ENCODE measurements around the gene ATP2C2. TPM values are rescaled to one million over a fixed set of nuclear protein-coding genes. Genes with fewer than 3 reads are reported as not detected.

ATP2C2 gene
- total RNA-seq, 1 experiment from 2014 or later: 0.67 TPM

- ChIA-PET POLR2A (interaction anchor here (0.5 kb wide), 1 partner anchor 361 kb away, joined by 3 read pairs; no protein-coding TSS in a partner anchor), CTCF (no interaction called here)
- Histone ChIP-seq H3K27me3 (ENCODE audit: control insufficient read depth, insufficient read depth, low read length) (no peaks in the 10 kb centered on the region), H3K4me1 (ENCODE audit: control insufficient read depth, insufficient read depth, low read length) (peaks cover 27% of the 10 kb centered on the region), H3K36me3 (ENCODE audit: control insufficient read depth, insufficient read depth, low read length) (no peaks in the 10 kb centered on the region; the same call in 1 of the 2 replicates), H3K4me3 (ENCODE audit: low read depth in 2 of 2, low read length in 2 of 2) (peak overlapping the region; percentile 63 to 73), H3K9me3 (ENCODE audit: control insufficient read depth, insufficient read depth, low read depth, low read length) (no peaks in the 10 kb centered on the region), H3K27ac (ENCODE audit: low read length) (peak overlapping the region; percentile 75)
- intact Hi-C loops (cut with micrococcal nuclease; ENCODE audit: unreplicated experiment) (no loop called here), in situ Hi-C loops (cut with HindIII; ENCODE audit: low pct_unique_long_range_greater_than_20kb, low sequenced_read_pairs) (no loop called here)
- no peak for TF ChIP-seq TCF7L2 (IDR thresholded peaks at IDR 0.05; ENCODE audit: low read depth, low read length)
- TF ChIP-seq, protein P1, sequence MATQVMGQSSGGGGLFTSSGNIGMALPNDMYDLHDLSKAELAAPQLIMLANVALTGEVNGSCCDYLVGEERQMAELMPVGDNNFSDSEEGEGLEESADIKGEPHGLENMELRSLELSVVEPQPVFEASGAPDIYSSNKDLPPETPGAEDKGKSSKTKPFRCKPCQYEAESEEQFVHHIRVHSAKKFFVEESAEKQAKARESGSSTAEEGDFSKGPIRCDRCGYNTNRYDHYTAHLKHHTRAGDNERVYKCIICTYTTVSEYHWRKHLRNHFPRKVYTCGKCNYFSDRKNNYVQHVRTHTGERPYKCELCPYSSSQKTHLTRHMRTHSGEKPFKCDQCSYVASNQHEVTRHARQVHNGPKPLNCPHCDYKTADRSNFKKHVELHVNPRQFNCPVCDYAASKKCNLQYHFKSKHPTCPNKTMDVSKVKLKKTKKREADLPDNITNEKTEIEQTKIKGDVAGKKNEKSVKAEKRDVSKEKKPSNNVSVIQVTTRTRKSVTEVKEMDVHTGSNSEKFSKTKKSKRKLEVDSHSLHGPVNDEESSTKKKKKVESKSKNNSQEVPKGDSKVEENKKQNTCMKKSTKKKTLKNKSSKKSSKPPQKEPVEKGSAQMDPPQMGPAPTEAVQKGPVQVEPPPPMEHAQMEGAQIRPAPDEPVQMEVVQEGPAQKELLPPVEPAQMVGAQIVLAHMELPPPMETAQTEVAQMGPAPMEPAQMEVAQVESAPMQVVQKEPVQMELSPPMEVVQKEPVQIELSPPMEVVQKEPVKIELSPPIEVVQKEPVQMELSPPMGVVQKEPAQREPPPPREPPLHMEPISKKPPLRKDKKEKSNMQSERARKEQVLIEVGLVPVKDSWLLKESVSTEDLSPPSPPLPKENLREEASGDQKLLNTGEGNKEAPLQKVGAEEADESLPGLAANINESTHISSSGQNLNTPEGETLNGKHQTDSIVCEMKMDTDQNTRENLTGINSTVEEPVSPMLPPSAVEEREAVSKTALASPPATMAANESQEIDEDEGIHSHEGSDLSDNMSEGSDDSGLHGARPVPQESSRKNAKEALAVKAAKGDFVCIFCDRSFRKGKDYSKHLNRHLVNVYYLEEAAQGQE (IDR thresholded peaks at IDR 0.05; ENCODE audit: insufficient read depth in 1 of 2, low read depth in 2 of 2, low read length in 1 of 2): no peak
- TF ChIP-seq SIN3A (IDR thresholded peaks at IDR 0.05; ENCODE audit: borderline replicate concordance, insufficient read depth, low read depth, low read length): no peak
- no peak for TF ChIP-seq POLR2AphosphoS5 (IDR thresholded peaks at IDR 0.05; ENCODE audit: low read depth, low read length)
- TF ChIP-seq CTCF (IDR thresholded peaks at IDR 0.05): no peak
- DNase-seq (ENCODE audit: low read depth, low spot score) (no peak), ATAC-seq (no peak; the same call in 1 of the 2 replicates)
- BruUV-seq (replicated peaks): no TSS peak
Measured at GRCh38 chr16:84503751-84504395, 135.5 kb downstream of the ATP2C2 start.

DNA sequence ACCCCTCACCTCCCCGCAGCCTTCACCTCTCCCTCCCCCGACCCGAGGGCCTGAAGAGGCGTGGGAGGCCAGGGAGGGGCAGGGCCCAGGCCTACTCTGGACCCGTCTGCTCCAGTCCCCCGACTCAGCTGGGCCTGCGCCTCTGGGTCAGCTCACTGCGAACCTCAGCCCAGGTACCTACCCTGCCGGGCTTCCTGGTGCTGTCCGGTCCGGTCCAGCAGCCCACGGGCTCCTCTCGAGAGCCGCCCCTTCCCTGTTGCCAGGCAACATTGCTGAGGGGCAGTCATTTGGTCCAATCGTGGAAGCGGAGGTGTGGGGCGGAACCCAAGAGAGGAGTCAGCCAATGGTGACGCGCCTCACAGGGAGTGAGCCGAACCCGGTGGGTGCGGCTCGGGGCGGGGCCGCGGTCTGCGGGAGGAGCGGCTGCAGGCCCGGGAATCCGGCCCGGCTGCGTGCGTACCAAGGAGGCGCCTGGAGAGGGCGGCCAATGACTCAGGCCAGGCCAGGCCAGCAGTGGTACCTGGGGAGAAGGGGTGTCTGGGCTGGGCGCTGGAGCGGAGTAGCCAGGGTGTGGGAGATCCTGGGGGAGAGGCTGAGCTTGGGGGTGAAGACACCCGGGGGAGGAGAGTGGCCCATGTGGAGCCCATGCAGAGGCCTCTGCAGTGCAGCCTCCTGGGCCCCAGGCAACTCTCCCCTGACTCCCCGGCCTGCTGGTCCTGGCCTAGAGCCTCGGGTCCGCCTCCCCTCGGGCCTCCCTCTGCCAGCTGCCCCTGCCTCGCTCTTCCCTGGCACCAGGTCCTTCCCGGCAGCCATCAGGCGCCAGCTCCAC is 136.3 kb downstream of the ATP2C2 start, which contains the start of gene MEAK7:
MEAK7 (minus strand) TSS at position 240 of the 829 bp plus-strand sequence. CDS start 6,573 bp downstream, outside the sequence.
- Histone ChIP-seq H3K27ac (ENCODE audit: low read length) (peak within 1 kb of the TSS; percentile 75), H3K4me1 (ENCODE audit: control insufficient read depth, insufficient read depth, low read length) (peaks cover 27% of the 10 kb centered on the region), H3K9me3 (ENCODE audit: control insufficient read depth, insufficient read depth, low read depth, low read length) (no peaks in the 10 kb centered on the region), H3K4me3 (ENCODE audit: low read depth in 2 of 2, low read length in 2 of 2) (peak within 1 kb of the TSS; percentile 63 to 73), H3K27me3 (ENCODE audit: control insufficient read depth, insufficient read depth, low read length) (no peaks in the 10 kb centered on the region), H3K36me3 (ENCODE audit: control insufficient read depth, insufficient read depth, low read length) (no peaks in the 10 kb centered on the region; the same call in 1 of the 2 replicates)
- ATAC-seq: peak; percentile 94
- DNase-seq (ENCODE audit: low read depth, low spot score): peak; percentile 85
- intact Hi-C loops (cut with micrococcal nuclease; ENCODE audit: unreplicated experiment): no loop called here
- POLR2A ChIA-PET: interaction anchor here (0.5 to 0.7 kb wide), 2 partner anchors 320 to 360 kb away, joined by 3 to 4 read pairs; no protein-coding TSS in a partner anchor
- CTCF ChIA-PET: interaction anchor here (1.6 kb wide), 1 partner anchor 228 kb away, joined by 5 read pairs; no protein-coding TSS in a partner anchor
- BruUV-seq (replicated peaks): no TSS peak
- in situ Hi-C loops (cut with HindIII; ENCODE audit: low pct_unique_long_range_greater_than_20kb, low sequenced_read_pairs): no loop called here
- no peak for TF ChIP-seq SIN3A (IDR thresholded peaks at IDR 0.05; ENCODE audit: borderline replicate concordance, insufficient read depth, low read depth, low read length)
- TF ChIP-seq POLR2AphosphoS5 (IDR thresholded peaks at IDR 0.05; ENCODE audit: low read depth, low read length): peak; percentile 70; the same call in 1 of the 2 replicates

Measured in Panc1 (cell line).